H9 (cell line): Measurements from ENCODE around the gene SETBP1. TPM values are rescaled to one million over a fixed set of nuclear protein-coding genes. Genes with fewer than 3 reads are reported as not detected.

ENCODE experiments used
- DNase-seq: peaks from one replicate; pipeline ENCODE4 v3.0.0-alpha.2; 2017
- H2AFZ ChIP-seq: one replicate; pipeline ENCODE4 v1.6.1; 2013; ENCODE audit warnings: mild to moderate bottlenecking, low read length, control low read depth, moderate library complexity
- H2AK5ac ChIP-seq: 2 replicates; pipeline ENCODE4 v1.6.1; 2013; ENCODE audit warnings: low read length, control low read depth, mixed read lengths; ENCODE audit not compliant: insufficient read length
- H2BK120ac ChIP-seq: one replicate; pipeline ENCODE4 v1.6.1; 2013; ENCODE audit warnings: low read depth, mild to moderate bottlenecking, low read length, control low read depth, inconsistent platforms; ENCODE audit not compliant: poor library complexity, severe bottlenecking
- H2BK12ac ChIP-seq: 2 replicates; pipeline ENCODE4 v1.6.1; 2013; ENCODE audit warnings: low read length, control low read depth, mixed read lengths, low read depth; ENCODE audit not compliant: insufficient read length
- H2BK15ac ChIP-seq: 2 replicates; pipeline ENCODE4 v1.6.1; 2013; ENCODE audit warnings: low read depth, low read length, control low read depth
- H2BK20ac ChIP-seq: one replicate; pipeline ENCODE4 v1.6.1; 2013; ENCODE audit warnings: low read depth, mild to moderate bottlenecking, low read length, control low read depth, inconsistent platforms; ENCODE audit not compliant: poor library complexity, severe bottlenecking
- H2BK5ac ChIP-seq: 2 replicates; pipeline ENCODE4 v1.6.1; 2013; ENCODE audit warnings: low read length, control low read depth, mixed read lengths; ENCODE audit not compliant: insufficient read length
- H3K14ac ChIP-seq: 2 replicates; pipeline ENCODE4 v1.6.1; 2013; ENCODE audit warnings: low read length, control low read depth; ENCODE audit not compliant: insufficient read depth
- H3K18ac ChIP-seq: 2 replicates; pipeline ENCODE4 v1.6.1; 2013; ENCODE audit warnings: low read depth, mild to moderate bottlenecking, mixed read lengths, low read length, control low read depth; ENCODE audit not compliant: insufficient read length
- H3K23ac ChIP-seq: 2 replicates; pipeline ENCODE4 v1.6.1; 2013; ENCODE audit warnings: low read length, control low read depth, mixed read lengths, low read depth; ENCODE audit not compliant: insufficient read length
- H3K23me2 ChIP-seq: 2 replicates; pipeline ENCODE4 v1.6.1; 2013; ENCODE audit warnings: low read depth, mild to moderate bottlenecking, mixed read lengths, low read length, control low read depth; ENCODE audit not compliant: insufficient read length, poor library complexity, severe bottlenecking
- H3K27ac ChIP-seq: 2 replicates; pipeline ENCODE4 v1.5.1; 2013; ENCODE audit warnings: low read length, control low read depth, mixed read lengths, low read depth; ENCODE audit not compliant: insufficient read length
- H3K27me3 ChIP-seq: 2 replicates; pipeline ENCODE4 v1.6.1; 2013; ENCODE audit warnings: low read length, control low read depth, inconsistent platforms; ENCODE audit not compliant: insufficient read depth
- H3K4ac ChIP-seq: 2 replicates; pipeline ENCODE4 v1.6.1; 2013; ENCODE audit warnings: low read depth, mild to moderate bottlenecking, control low read depth, inconsistent platforms, low read length, moderate library complexity
- H3K4me1 ChIP-seq: 2 replicates; pipeline ENCODE4 v1.6.1; 2013; ENCODE audit warnings: low read length, control low read depth, inconsistent platforms; ENCODE audit not compliant: insufficient read depth
- H3K4me2 ChIP-seq: 2 replicates; pipeline ENCODE4 v1.6.1; 2013; ENCODE audit warnings: low read length, control low read depth, mixed read lengths; ENCODE audit not compliant: insufficient read length, insufficient read depth
- H3K56ac ChIP-seq: 2 replicates; pipeline ENCODE4 v1.6.1; 2013; ENCODE audit warnings: low read depth, mild to moderate bottlenecking, mixed read lengths, low read length, control low read depth; ENCODE audit not compliant: insufficient read length
- H3K79me1 ChIP-seq: 2 replicates; pipeline ENCODE4 v1.6.1; 2013; ENCODE audit warnings: low read depth, mild to moderate bottlenecking, moderate library complexity, low read length, control low read depth, inconsistent platforms; ENCODE audit not compliant: insufficient read depth, poor library complexity, severe bottlenecking
- H3K79me2 ChIP-seq: 2 replicates; pipeline ENCODE4 v1.6.1; 2013; ENCODE audit warnings: low read length, control low read depth, inconsistent platforms; ENCODE audit not compliant: insufficient read depth
- H3K9ac ChIP-seq: 2 replicates; pipeline ENCODE4 v1.6.1; 2013; ENCODE audit warnings: low read length, control low read depth, mixed read lengths; ENCODE audit not compliant: insufficient read length; ENCODE audit errors: extremely low read depth
- H3K9me3 ChIP-seq: one replicate; pipeline ENCODE4 v1.6.1; 2013; ENCODE audit warnings: low read depth, low read length, inconsistent platforms; ENCODE audit not compliant: control insufficient read depth
- H3T11ph ChIP-seq: one replicate; pipeline ENCODE4 v1.6.1; 2013; ENCODE audit warnings: mild to moderate bottlenecking, low read length, control low read depth, inconsistent platforms
- H4K20me1 ChIP-seq: one replicate; pipeline ENCODE4 v1.6.1; 2013; ENCODE audit not compliant: control insufficient read depth, insufficient read length, insufficient read depth
- H4K5ac ChIP-seq: 2 replicates; pipeline ENCODE4 v1.6.1; 2013; ENCODE audit warnings: low read depth, mild to moderate bottlenecking, mixed read lengths, low read length, control low read depth; ENCODE audit not compliant: insufficient read length
- H4K8ac ChIP-seq: replicated peaks from 2 replicates; pipeline ENCODE4 v1.6.1; 2013; ENCODE audit warnings: low read length, control low read depth, mixed read lengths, low read depth; ENCODE audit not compliant: insufficient read length
- H4K91ac ChIP-seq: 2 replicates; pipeline ENCODE4 v1.6.1; 2013; ENCODE audit warnings: low read depth, mild to moderate bottlenecking, moderate library complexity, mixed read lengths, low read length, control low read depth; ENCODE audit not compliant: insufficient read length
- H3K27ac Mint-ChIP-seq, 3 experiments: 2 replicates in 2 of 3; 3 replicates in 1 of 3; pipeline ENCODE4 v1.8.0; 2020 to 2021; ENCODE audit warnings: mixed read lengths in 3 of 3, mild to moderate bottlenecking in 1 of 3, moderate library complexity in 1 of 3
- H3K27me3 Mint-ChIP-seq: 2 replicates; pipeline ENCODE4 v1.8.0; 2021; ENCODE audit warnings: low read depth, mild to moderate bottlenecking, moderate library complexity, mixed read lengths
- H3K36me3 Mint-ChIP-seq, 3 experiments: 2 replicates in 2 of 3; 3 replicates in 1 of 3; pipeline ENCODE4 v1.8.0; 2020 to 2021; ENCODE audit warnings: low read depth in 3 of 3, mixed read lengths in 3 of 3; ENCODE audit not compliant: insufficient read depth in 1 of 3
- H3K4me1 Mint-ChIP-seq, 2 experiments: 2 replicates each; pipeline ENCODE4 v1.8.0; 2020; ENCODE audit warnings: mixed read lengths in 2 of 2
- H3K4me3 Mint-ChIP-seq, 2 experiments: 2 replicates in 1 of 2; 3 replicates in 1 of 2; pipeline ENCODE4 v1.8.0; 2020 to 2021; ENCODE audit warnings: mild to moderate bottlenecking in 2 of 2, mixed read lengths in 2 of 2, moderate library complexity in 1 of 2
- H3K9me3 Mint-ChIP-seq, 2 experiments: 2 replicates in 1 of 2; 3 replicates in 1 of 2; pipeline ENCODE4 v1.8.0; 2020; ENCODE audit warnings: mild to moderate bottlenecking in 2 of 2, mixed read lengths in 2 of 2, moderate library complexity in 1 of 2
- WGBS: extraction: QIAGEN DNeasy Blood & Tissue Kit; methylation state at CpG from one replicate; pipeline ENCODE4 v1.1.7; 2013; ENCODE audit warnings: missing lambda C conversion rate, low lambda C conversion rate, mixed read lengths; ENCODE audit not compliant: insufficient read length; ENCODE audit errors: extremely low coverage; 5-methylcytosine and 5-hydroxymethylcytosine counted together
- total RNA-seq: library from RNA; stranded (reverse); gene quantifications from 2 replicates; pipeline ENCODE4 v1.2.1, GENCODE V29; 2021
- TF ChIP-seq, protein P1 (sequence below): fragments of 200-600 bp; sonication (generic); conservative IDR thresholded peaks from 3 replicates; pipeline ENCODE4 v1.8.0; 2021; ENCODE audit warnings: antibody characterized with exemption, mild to moderate bottlenecking

SETBP1 gene
- total RNA-seq, 1 experiment from 2014 or later, result 4.6 TPM

DNA sequence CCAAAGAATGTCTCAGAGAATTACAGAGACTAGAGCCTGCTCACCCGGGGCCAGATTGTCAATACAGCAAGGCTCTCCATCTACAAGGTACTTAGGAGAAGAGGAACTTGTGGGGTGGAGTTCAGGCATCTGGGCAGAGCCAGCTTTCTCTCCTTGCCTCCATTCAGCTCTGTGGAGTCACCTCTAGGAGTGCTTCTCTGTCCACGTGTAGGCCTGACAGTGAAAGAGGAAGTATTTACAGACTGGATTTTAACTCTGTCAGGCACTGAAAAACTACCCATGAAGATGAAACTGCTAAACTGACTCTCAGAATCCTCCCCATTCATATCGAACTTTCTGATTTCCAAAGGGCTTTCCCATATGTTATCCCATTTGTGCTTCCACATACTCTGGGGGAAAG lies 315.6 kb downstream of the SETBP1 start:
- Histone ChIP-seq H3K9ac (no peak overlapping the region), H2BK20ac (no peak overlapping the region), H2BK120ac (no peak overlapping the region), H3K9me3 (no peaks in the 10 kb centered on the region), H2BK12ac (no peak overlapping the region), H3K4me2 (no peak overlapping the region), H4K5ac (no peak overlapping the region), H3K56ac (no peak overlapping the region), H3K23me2 (no peaks in the 10 kb centered on the region), H3K27ac (no peak overlapping the region), H3K79me2 (no peaks in the 10 kb centered on the region), H3K4ac (no peak overlapping the region), H2BK15ac (no peak overlapping the region), H4K8ac (no peak overlapping the region), H4K91ac (no peak overlapping the region), H3T11ph (no peak overlapping the region), H3K27me3 (no peaks in the 10 kb centered on the region), H3K23ac (no peak overlapping the region), H3K18ac (no peak overlapping the region), H3K4me1 (no peaks in the 10 kb centered on the region), H2AFZ (no peak overlapping the region), H2BK5ac (no peak overlapping the region), H3K14ac (no peak overlapping the region), H3K79me1 (no peaks in the 10 kb centered on the region), H4K20me1 (no peaks in the 10 kb centered on the region), H2AK5ac (no peak overlapping the region)
- Mint-ChIP-seq H3K4me3 (no peak overlapping the region), H3K27ac (no peak overlapping the region), H3K9me3 (peaks cover 6 to 10% of the 10 kb centered on the region in 2 experiments; a peak in 4 of 5 replicates), H3K36me3 (peaks cover 0 to 12% (median 0%) of the 10 kb centered on the region in 3 experiments; a peak in 3 of 7 replicates), H3K27me3 (no peaks in the 10 kb centered on the region), H3K4me1 (no peaks in the 10 kb centered on the region)
- TF ChIP-seq, protein P1, sequence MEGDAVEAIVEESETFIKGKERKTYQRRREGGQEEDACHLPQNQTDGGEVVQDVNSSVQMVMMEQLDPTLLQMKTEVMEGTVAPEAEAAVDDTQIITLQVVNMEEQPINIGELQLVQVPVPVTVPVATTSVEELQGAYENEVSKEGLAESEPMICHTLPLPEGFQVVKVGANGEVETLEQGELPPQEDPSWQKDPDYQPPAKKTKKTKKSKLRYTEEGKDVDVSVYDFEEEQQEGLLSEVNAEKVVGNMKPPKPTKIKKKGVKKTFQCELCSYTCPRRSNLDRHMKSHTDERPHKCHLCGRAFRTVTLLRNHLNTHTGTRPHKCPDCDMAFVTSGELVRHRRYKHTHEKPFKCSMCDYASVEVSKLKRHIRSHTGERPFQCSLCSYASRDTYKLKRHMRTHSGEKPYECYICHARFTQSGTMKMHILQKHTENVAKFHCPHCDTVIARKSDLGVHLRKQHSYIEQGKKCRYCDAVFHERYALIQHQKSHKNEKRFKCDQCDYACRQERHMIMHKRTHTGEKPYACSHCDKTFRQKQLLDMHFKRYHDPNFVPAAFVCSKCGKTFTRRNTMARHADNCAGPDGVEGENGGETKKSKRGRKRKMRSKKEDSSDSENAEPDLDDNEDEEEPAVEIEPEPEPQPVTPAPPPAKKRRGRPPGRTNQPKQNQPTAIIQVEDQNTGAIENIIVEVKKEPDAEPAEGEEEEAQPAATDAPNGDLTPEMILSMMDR, result no peak
- WGBS, result no CpG with 5 or more reads among the region's 3 CpGs
- DNase-seq, result no peak
